Spleen (tissue), 7 donors: ENCODE data around the gene SRCAP.

Experiments
- CTCF ChIP-seq, 11 experiments: fragments of 200-600 bp in 7 of 11; fragments of 450-650 bp in 4 of 11; sonication (generic) in 4 of 11; IDR thresholded peaks in 8 of 11; conservative IDR thresholded peaks in 3 of 11; 1 replicate in 7 of 11; 2 replicates in 4 of 11; pipeline versions ENCODE4 v1.4.0 to v1.8.0; 2016 to 2021; ENCODE audit warnings: antibody characterized with exemption in 11 of 11, inconsistent platforms in 4 of 11, mild to moderate bottlenecking in 1 of 11
- POLR2A ChIP-seq, 3 donors: fragments of 450-650 bp; IDR thresholded peaks; one replicate each; pipeline ENCODE4 v1.5.1; 2017; ENCODE audit warnings: antibody characterized with exemption in 3 of 3, mild to moderate bottlenecking in 1 of 3
- donor health status: DM: no; HTN: no; CAD: no; lungs with moderate emphysema.
- donor health status: DM: no; HTN: no; CAD: no.
- donor health status: DM: no; HTN: no; CAD: no.

- TF ChIP-seq POLR2A (IDR thresholded peaks at IDR 0.05) (no peak), CTCF (IDR thresholded peaks at IDR 0.05 in 8 of 11, conservative IDR thresholded peaks at IDR 0.05 in 3 of 11) (no peak)
Observed at GRCh38 chr16:30664616-30665109, 34.3 kb upstream of the SRCAP start.
